GM21367 (cell line): ENCODE results near the gene DYNLT4.
A peak's percentile ranks its signal among the peaks of the same experiment; 100 is the strongest.
"Not testable (repeated sequence)": the region's sequence is repeated elsewhere in the genome, so short reads cannot be mapped to it uniquely, and the experiment has no call there.

ENCODE experiments used
- ATAC-seq: cut with Tn5 transposase; IDR thresholded peaks from one replicate; pipeline ENCODE4 v1.9.1; 2021; ENCODE audit not compliant: unreplicated experiment

The DYNLT4 gene

DNA sequence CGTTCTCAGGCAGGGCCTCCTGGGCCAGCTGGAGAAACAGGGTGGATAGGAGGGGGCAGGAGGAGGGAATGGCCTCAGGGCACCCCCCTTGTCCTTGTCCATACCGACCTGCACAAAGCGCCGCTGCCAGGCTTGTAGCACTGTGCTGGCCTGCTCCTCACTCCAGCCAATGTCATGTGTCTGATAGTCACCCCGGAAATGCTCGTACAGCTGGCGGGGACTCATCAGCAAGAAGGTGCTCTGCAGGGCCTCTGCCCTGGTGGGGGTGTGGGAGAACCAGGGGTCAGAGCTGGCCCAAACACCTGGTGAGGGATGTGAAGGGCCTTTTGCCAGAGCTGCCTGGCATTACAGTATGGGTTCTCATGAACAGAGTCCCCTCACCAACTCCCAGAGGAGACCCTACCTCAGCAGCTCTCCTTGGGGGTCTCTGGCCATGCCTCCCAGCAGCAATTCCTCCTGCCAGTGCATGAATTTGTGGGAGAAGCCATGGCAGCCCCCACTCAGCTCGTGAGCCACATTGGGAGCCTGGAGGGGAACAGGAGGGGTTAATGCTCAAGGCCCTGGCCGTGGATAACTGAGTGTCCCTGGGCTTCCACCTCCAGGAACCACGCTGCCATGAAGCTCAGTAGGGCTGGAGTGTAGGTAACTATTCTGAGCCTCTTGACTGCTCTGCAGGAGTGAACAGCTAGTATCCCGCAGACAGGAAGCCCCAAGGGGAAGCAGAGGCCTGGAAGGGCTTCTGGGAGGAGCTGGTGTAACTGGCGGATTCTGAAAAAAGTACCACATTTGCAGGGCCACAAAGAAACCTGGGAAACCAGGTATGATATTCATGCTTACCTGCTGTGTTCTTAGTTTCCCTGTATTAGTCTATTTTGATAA is 22.6 kb upstream of the DYNLT4 start:
- ATAC-seq = no peak

DNA sequence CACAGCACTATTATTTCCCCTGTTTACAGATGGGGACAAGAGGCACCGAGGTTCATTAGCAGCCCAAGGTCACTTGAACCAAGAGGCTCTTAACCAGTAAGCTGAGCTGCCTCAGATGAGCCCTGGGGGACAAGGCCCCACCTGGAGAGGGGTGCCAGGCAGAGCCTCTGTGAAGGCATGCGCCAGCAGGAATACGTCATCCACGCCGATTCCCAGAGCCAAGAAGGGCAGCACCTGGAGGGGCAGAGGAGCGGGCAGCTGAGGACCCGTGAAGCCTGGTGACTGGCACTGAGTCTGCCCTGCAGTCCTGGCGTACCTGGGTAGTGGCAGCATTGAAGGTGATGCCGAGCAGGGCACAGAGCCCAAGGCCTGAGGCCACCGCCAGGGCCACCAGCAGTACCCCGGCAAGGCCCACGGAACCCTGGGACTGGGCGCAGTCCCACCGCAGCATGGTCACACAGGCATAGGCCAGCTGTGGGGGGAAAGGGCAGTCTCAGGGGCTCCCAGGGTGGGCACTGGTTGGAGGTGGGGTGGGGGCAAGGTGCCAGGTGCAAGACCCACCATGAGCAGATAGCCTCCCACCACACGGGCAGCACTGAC is 21.8 kb upstream of the DYNLT4 start:
- ATAC-seq = no peak

DNA sequence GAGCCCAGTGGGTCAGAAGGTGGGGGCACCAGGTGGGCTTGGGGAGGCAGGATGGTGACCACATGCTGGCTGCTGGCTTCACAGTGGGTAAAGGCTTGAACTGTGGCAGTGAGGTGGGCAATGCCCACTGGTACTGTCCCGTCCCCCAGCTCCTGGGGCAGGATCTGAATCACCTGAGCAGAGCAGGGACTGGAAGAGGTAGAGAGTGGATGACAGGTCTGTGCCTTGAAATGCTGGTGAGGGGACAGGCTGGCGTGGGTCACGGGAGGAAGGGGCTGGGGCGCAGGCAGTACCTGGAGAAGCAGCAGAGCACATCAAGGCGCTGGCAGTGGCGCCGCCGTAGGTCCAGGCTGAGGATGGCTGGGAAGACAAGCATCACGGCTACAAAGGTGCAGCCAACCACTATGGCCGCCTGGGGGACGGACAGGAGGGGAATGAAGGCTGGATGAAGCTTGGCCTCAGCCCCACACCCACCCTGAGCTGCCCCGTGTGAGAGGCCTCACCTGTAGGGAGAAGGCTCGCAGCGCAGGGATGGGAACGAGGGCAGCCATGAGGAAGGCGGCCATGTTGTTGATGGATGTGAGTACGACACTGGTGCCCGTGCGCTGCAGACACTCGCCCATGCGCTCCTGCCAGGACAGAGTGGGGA is 21.0 kb upstream of the DYNLT4 start:
- ATAC-seq = no peak

DNA sequence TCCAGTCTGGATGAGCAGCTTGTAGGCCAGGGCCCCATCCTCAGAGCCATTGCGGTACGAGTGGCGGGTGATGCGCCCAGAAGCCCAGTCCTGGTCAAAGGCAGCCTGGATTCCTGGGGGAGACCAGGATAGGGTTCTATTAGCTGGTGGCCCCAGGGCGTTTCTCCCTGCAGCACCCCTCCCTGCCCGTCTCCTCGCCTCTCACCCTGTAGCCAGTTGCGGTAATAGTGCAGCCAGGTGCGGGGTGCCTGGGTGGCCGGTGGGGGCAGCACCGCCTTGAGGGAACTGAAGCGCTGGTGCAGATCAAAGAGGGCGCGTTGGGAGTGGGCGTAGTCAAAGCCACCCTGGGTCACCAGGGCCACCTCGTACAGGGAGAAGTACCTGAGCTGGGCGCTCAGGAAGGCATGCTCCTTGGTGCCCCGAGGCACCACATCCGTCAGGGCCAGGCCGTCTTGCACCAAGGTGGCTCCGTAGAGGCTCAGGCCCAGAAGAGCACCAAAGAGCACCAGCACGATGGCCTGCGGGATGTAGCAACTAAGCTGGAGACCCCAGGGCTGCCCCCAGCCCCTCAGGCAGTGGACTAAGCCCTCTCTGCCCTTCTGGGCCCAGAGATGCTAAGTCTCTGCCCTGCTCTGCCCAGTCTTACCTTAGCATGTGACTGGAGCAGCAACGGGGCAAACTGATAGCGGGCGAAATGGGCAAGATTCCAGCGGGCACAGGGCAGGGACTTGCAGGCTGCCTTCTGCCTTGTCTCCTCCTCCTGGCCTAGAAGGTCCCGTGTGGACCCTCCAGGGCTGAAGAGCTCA is 20.2 kb upstream of the DYNLT4 start:
- no peak for ATAC-seq

DNA sequence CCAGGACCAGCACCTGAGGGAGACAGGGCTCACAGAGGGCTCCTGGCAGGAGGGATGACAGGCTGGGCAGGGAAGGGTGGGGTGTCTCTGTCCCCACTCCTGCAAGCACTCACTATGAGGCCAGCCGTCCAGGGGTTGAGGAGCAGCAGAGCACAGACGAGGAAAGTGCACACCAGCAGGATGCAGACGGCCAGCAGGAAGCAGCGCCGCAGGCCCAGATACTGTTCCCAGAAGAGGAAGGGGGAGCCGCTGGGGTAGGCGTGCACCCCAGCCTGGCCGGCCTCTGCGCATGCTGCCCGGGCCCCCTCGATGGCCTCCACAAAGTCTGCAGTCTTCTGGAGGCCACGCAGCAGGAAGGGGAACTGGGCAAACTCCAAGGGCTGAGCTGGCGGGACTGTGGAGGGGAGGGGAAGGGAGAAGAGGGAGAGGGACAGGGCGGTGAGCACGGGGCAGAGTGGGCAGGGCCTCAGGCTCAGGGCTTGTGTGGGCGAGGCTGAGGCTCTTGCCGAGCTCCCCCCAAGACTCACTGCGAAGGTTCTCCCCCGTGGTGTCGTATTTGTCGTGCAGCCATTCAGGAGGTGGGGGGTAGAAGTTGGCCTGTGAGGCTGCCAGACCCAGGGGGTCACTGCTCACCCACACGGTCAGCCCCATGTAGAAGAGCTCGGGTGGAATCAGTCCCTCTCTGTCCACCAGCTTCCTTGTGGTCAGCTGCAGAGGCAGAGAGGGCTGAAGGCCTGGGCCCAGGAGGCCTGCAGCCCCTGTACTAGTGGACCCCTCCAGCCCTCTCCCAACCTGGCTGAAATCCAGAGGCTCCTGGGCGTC is 19.4 kb upstream of the DYNLT4 start:
- no peak for ATAC-seq

DNA sequence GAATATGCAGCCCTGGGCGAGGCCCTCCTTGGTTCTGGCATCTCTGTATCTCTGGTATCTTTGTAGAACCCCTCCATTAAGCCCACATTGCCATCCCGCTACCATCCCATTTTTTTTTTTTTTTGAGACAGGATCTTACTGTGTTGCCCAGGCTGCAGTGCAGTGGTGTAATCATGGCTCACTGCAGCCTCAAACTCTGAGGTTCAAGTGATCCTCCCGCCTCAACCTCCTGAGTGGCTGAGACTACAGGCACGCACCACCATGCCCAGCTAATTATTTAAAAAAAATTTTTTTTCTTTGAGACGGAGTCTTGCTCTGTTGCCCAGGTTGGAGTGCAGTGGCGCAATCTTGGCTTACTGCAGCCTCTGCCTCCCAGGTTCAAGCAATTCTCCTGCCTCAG is 17.2 kb upstream of the DYNLT4 start:
- not testable (repeated sequence) for ATAC-seq

DNA sequence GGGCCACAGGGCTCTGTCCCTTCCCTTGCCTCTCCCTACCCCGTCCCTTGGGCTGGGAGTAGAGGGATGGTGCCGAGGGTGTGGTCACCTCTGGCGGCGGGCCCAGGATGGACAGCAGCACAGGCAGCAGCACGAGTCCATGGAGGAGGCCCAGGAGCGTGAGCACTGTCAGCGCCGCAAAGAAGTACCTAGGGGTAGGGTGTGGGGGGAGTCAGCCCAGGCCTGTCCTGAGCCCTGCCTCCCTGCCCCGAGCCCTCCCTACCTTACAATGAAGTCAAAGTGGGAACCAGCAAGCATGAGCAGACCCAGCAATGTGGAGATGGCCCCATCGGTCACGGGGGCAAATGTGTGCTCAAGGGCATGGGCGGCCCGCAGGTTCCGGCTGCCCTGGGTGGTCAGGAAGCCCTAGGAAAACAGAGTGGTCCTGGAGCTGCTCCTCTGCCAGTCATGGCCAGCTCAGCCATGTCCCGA is 15.9 kb upstream of the DYNLT4 start:
- no peak for ATAC-seq

DNA sequence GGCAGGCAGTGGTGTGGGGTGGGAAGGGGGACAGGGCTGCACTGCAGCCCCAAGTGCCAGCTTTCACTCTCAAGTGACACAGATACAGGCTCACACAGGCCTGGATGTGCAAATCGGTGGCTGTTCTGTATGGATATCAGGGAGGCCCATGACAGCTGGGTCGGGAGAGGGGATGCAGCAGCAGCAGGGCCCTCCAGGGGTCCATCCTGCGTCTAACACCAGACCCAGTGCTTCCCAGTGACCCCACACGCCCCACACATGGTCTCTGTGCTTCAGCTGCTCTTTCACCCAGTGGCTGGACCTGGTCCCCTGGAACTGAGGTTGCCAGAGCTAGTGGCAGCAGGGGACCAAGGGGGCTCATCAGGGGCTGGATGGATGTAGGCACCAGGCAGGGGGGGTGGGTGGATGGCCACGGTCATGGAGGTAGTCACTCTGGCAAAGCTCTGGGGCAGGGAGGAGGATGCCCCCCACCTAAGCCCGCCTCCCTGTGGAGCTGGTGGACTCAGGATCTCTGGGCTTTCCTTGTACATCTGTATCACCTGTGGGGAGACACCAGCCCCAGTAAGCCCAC is 15.1 kb upstream of the DYNLT4 start:
- no peak for ATAC-seq

DNA sequence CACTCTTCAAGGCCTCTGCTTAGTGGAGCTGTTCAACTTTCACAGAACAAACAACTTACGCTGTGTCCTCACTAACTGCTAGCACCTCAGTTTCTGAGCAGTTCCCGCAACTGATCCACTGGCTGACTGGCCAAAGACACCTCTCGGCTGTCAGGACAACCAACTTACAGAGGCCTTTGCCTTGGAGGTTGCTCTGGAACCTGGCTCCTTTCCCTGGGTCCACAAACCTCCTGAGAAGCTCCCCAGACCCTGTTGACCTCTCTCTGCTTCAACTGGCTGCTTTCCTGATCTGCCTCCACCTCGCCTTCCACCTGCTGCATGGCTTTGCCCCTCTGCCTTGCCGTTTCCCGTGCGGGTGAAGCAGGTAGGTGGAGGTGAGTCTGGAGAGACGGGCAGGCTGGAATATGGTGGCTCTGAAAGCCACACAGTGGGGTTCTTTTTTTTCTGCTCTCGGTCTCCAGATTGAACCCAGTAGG is 14.1 kb upstream of the DYNLT4 start:
- no peak for ATAC-seq

DNA sequence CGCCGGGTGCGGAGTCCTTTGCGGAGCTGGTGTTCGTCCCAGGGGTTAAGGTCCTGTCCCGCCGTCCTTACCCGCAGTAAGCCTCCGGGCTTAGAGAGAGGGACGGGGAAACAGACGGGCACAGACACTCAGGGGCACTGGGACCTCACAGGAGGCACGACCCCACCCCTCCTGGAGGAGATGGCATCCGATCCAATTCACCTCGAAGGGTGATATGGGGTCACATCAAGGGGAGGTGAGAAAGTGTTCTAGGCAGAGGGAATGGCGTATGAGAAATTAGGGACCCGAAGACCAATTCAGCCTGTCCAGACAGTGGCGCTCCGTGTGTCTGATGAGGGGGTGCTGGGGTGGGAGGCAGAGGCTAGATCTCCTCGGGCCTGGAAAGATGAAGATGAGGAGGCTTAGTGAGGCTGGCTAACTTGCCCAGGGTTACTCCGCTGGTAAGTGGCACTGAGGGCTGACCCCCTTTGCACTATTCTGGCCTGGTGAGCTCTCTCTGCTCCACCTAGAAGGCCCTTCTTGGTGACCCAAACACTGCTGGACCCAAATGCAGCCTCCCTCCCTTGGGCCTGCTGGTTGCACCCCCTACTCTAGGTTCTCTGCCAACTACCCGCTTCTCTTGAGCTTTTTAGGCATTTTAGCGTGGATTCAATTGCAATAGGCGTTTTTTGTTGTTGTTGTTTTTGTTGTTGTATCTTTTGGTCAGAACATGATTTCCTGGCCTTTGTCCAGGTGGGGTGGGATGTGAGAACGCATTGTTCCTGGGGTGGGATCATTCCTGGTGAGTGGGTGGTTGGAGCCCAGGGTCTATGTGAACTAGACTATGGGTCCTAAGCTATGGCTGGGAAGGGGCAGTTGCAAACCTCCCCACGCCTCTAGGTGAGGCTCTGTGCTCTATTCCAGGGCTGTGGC is 13.4 kb upstream of the DYNLT4 start:
- no peak for ATAC-seq

DNA sequence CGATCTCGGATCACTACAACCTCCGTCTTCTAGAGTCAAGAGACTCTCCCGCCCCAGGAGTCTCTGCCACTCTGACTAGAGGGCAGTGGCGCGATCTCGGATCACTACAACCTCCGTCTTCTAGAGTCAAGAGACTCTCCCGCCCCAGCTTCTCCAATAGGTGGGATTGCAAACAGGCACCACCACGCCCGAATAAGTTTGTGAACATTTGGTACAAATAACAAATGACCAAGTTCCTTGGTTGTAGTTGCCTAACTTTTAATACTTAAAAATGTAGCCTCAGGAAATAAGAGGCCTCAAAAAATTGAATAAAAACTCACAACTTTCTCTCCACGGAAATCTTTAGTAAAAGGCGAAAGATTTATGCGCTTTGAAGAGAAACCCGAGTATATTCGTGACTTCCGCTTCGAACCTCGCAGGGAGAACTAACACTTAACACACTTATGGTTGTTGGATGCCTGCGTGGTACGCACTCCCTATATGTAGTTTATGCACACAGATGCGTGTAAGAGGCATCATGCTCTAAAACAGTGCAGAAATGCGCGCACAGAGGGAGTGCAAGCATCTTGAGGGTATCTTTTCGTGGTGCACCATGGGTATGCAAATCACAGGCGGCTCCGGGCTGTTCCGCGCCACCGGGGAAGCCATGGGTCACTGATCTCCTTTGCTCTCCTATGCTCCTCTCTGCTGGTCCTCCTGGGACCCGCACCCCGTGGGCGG is 12.6 kb upstream of the DYNLT4 start:
- ATAC-seq = peak; percentile 68

DNA sequence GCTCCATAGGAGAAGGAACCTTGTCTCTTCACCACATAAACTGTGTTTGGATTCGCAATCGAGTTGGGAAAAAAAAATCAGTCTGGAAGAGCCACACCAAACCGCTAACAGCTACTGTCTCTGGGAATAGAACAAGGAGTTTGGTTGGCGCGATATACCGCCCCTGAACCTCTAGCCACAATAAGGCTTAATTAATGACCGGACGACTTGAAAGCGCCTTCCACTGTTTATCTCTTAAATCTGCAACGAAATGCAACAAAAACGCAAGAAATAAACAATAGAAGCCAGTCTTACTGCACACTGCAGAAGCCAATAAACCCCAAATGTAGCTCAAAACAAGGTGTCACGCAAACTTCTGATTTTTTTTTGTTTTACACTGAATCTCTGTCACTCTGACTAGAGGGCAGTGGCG is 12.1 kb upstream of the DYNLT4 start:
- no peak for ATAC-seq

DNA sequence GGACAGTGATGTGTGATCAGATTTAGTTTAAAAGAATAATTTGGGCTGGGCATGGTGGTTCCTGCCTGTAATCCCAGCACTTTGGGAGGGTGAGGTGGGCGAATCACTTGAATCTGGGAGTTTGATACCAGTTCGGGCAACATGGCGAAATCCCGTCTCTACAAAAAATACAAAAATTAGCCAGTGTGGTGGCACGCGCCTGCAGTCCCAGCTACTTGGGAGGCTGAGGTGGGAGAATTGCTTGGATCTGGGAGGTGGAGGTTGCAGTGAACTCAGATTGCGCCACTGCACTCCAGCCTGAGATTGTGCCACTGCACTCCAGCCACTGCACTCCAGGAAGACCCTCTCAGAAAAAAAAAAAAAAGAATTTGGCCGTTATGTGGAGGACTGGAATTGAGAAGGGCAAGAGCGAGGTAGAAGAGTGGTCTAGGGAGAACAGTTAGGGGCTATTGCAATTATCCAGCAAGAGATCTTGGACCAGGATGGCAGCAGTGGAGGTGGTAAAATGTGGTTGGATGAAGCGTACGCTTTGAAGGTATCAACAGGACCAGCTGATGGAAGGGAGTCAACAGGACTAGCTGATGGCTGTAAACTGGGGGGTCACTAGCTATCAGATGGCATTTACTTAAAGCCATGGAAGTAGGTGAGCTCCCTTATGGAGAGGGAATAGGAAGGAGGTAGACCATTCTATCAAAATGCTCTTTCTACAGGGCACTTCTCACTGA is 10.8 kb upstream of the DYNLT4 start:
- ATAC-seq = no peak

DNA sequence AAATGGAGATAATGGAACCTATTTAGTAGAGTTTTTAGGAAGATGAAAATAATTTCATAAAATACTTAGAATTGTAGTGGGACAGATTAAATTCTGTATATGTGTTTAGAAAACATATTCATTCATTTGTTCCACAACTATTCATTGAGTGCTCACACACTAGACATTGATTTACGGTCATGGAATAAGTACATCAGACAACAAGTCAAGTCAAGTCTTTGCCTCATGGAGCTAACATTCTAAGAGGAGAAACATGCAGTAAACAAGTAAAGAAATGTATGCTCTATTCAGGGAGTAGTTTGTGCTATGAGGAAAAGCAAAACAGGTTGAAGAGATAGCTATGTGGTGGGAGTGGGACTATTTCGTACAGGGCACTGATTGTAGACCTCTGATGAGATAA is 10.2 kb upstream of the DYNLT4 start:
- ATAC-seq = no peak

DNA sequence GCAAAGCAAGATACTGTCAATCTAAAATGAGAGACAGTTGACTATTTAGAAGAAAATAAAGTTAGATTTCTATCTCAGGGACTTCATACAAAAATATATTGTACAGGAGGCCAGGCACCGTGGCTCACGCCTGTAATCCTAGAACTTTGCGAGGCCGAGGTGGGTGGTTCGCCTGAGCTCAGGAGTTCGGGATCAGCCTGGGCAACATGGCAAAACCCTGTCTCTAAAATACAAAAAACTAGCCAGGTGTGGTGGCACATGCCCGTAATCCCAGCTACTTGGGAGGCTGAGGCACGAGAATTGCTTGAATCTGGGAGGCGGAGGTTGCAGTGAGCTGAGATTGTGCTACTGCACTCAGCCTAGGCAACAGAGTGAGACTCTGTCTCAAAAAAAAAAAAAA is 8.8 kb upstream of the DYNLT4 start:
- ATAC-seq = not testable (repeated sequence)

DNA sequence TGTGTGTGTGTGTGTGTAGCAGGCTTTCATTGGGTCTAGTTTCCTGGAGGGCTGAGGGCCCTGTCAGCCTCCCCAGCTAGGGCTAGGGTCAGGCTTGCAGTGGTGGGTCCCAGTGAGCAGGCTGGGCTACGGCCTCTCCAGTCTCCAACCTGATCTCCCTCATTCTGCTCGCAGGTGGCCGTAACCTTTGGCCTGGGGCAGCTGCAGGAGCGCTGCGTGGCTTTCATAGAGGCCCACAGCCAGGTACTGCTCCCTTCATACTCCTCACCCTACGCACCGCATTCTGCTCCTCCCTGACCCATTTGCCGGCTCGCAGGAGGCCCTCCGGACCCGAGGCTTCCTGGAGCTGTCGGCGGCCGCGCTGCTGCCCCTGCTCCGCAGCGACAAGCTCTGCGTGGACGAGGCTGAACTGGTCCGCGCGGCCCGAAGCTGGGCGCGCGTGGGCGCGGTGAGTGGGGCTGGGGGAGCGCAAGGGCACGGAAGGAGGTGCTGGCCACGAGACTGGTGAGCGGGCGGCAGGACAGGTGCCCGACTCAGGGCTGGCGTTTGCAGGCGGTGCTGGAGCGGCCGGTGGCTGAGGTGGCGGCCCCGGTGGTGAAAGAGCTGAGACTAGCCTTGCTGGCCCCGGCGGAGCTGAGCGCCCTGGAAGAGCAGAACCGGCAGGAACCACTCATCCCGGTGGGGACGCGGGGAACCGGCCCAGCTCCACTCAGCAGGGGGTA is 5.8 kb upstream of the DYNLT4 start:
- ATAC-seq = no peak

DNA sequence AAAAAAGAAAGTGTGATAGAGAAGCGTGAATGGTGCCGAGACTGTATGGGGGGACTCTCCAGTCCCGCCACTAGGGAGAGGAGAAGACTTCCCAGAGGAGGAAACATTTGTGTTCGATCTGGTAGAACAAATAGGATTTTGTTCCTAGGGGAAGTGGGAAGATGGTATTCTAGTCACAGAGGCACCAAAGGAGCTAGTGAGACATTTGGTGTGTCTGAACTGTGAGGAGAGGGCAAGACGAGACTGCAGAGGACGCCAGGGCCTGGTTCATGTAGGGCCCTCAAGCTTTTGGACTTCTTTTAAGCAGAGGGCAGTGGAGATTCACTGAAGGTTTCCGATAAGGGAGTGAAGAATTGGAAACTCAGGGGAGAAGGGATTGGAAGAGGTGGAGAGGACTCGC is 4.1 kb upstream of the DYNLT4 start:
- no peak for ATAC-seq
